Astrocyte (in vitro differentiated cells and primary cell): ENCODE results near the gene LRMDA. TPM values are rescaled to one million over a fixed set of nuclear protein-coding genes. Genes with fewer than 3 reads are reported as not detected.

Experiments
- DNase-seq: peaks from one replicate; pipeline ENCODE4 v3.0.0-alpha.2; 2010; ENCODE audit warnings: low read depth
- FAIRE-seq: peaks from 2 replicates; lab custom pipeline; 2011; peaks lifted over from hg19 to GRCh38; lab: Jason Lieb, UNC
- H2AFZ ChIP-seq: 2 replicates; pipeline ENCODE4 v1.6.0; 2012; ENCODE audit warnings: low read depth, low read length, inconsistent platforms
- H3K27ac ChIP-seq: 2 replicates; pipeline ENCODE4 v1.5.1; 2011; ENCODE audit warnings: low read depth, low read length, inconsistent platforms
- H3K27me3 ChIP-seq: 2 replicates; pipeline ENCODE4 v1.6.0; 2011; ENCODE audit warnings: low read length, inconsistent platforms; ENCODE audit not compliant: insufficient read depth
- H3K36me3 ChIP-seq: 2 replicates; pipeline ENCODE4 v1.5.1; 2011; ENCODE audit warnings: low read length, inconsistent platforms; ENCODE audit not compliant: insufficient read depth
- H3K4me1 ChIP-seq: 2 replicates; pipeline ENCODE4 v1.5.1; 2011; ENCODE audit warnings: low read length, inconsistent platforms; ENCODE audit not compliant: insufficient read depth
- H3K4me2 ChIP-seq: 2 replicates; pipeline ENCODE4 v1.6.0; 2012; ENCODE audit warnings: low read length, inconsistent platforms
- H3K4me3 ChIP-seq: 2 replicates; pipeline ENCODE4 v1.5.1; 2011; ENCODE audit warnings: low read depth, mild to moderate bottlenecking, low read length, inconsistent platforms; ENCODE audit not compliant: insufficient read depth
- H3K79me2 ChIP-seq: 2 replicates; pipeline ENCODE4 v1.6.0; 2012; ENCODE audit warnings: mild to moderate bottlenecking, low read length, inconsistent platforms; ENCODE audit not compliant: insufficient read depth
- H3K9ac ChIP-seq: 2 replicates; pipeline ENCODE4 v1.6.0; 2012; ENCODE audit warnings: mild to moderate bottlenecking, low read length, inconsistent platforms
- H3K9me3 ChIP-seq: 2 replicates; pipeline ENCODE4 v1.5.1; 2012; ENCODE audit warnings: low read depth, mild to moderate bottlenecking, low read length, inconsistent platforms; ENCODE audit not compliant: insufficient read depth
- H4K20me1 ChIP-seq: 2 replicates; pipeline ENCODE4 v1.6.0; 2012; ENCODE audit warnings: low read length, inconsistent platforms; ENCODE audit not compliant: insufficient read depth
- H3K27ac Mint-ChIP-seq: one replicate; pipeline ENCODE4 v1.8.0; 2021; ENCODE audit warnings: mild to moderate bottlenecking, mixed read lengths; ENCODE audit not compliant: unreplicated experiment
- H3K27me3 Mint-ChIP-seq: one replicate; pipeline ENCODE4 v1.8.0; 2021; ENCODE audit warnings: low read depth, mixed read lengths; ENCODE audit not compliant: unreplicated experiment
- H3K36me3 Mint-ChIP-seq: one replicate; pipeline ENCODE4 v1.8.0; 2021; ENCODE audit warnings: low read depth, mixed read lengths; ENCODE audit not compliant: unreplicated experiment
- H3K4me1 Mint-ChIP-seq: one replicate; pipeline ENCODE4 v1.8.0; 2021; ENCODE audit warnings: low read depth, mixed read lengths; ENCODE audit not compliant: unreplicated experiment
- H3K4me3 Mint-ChIP-seq: one replicate; pipeline ENCODE4 v1.8.0; 2021; ENCODE audit warnings: mild to moderate bottlenecking, moderate library complexity, mixed read lengths; ENCODE audit not compliant: unreplicated experiment
- H3K9me3 Mint-ChIP-seq: one replicate; pipeline ENCODE4 v1.8.0; 2021; ENCODE audit warnings: mild to moderate bottlenecking, mixed read lengths; ENCODE audit not compliant: unreplicated experiment
- CTCF ChIP-seq: IDR thresholded peaks from 2 replicates; pipeline ENCODE4 v1.5.1; 2011; ENCODE audit warnings: low read depth, mild to moderate bottlenecking, inconsistent platforms, low read length, moderate library complexity; ENCODE audit not compliant: insufficient read depth
- EZH2 ChIP-seq: IDR thresholded peaks from 2 replicates; pipeline ENCODE4 v1.6.1; 2012; ENCODE audit warnings: mild to moderate bottlenecking, low read length, inconsistent platforms; ENCODE audit not compliant: insufficient read depth
- total RNA-seq: library from RNA; stranded (reverse); gene quantifications from 2 replicates; pipeline ENCODE4 v1.2.1, GENCODE V29; 2021

Gene LRMDA
- total RNA-seq, 1 donor from 2014 or later = 2.7 TPM

- no peak for TF ChIP-seq CTCF
- TF ChIP-seq EZH2 = no peak
- no peaks in the 10 kb centered on the region for H3K27me3 Mint-ChIP-seq
- peaks cover 17% of the 10 kb centered on the region for H3K4me1 Mint-ChIP-seq
- H3K4me3 Mint-ChIP-seq = no peak overlapping the region
- peak overlapping the region; percentile 75 for H2AFZ ChIP-seq
- peaks cover 3% of the 10 kb centered on the region for H3K36me3 Mint-ChIP-seq
- H3K36me3 ChIP-seq = no peaks in the 10 kb centered on the region
- H3K9me3 Mint-ChIP-seq = peaks cover 17% of the 10 kb centered on the region
- H4K20me1 ChIP-seq = no peaks in the 10 kb centered on the region
- no peaks in the 10 kb centered on the region for H3K79me2 ChIP-seq
- H3K4me2 ChIP-seq = peak overlapping the region; percentile 67
- FAIRE-seq (no peak), DNase-seq (no peak)
- no peak overlapping the region for H3K4me3 ChIP-seq
- H3K27ac ChIP-seq = peak overlapping the region; percentile 60
- H3K4me1 ChIP-seq = peaks cover 20% of the 10 kb centered on the region
- H3K9me3 ChIP-seq = no peaks in the 10 kb centered on the region
- H3K27ac Mint-ChIP-seq = peak overlapping the region; percentile 89
- peak overlapping the region; percentile 41 for H3K9ac ChIP-seq
- H3K27me3 ChIP-seq = no peaks in the 10 kb centered on the region
Measured at GRCh38 chr10:76149602-76150138, 718.2 kb downstream of the LRMDA start.

DNA sequence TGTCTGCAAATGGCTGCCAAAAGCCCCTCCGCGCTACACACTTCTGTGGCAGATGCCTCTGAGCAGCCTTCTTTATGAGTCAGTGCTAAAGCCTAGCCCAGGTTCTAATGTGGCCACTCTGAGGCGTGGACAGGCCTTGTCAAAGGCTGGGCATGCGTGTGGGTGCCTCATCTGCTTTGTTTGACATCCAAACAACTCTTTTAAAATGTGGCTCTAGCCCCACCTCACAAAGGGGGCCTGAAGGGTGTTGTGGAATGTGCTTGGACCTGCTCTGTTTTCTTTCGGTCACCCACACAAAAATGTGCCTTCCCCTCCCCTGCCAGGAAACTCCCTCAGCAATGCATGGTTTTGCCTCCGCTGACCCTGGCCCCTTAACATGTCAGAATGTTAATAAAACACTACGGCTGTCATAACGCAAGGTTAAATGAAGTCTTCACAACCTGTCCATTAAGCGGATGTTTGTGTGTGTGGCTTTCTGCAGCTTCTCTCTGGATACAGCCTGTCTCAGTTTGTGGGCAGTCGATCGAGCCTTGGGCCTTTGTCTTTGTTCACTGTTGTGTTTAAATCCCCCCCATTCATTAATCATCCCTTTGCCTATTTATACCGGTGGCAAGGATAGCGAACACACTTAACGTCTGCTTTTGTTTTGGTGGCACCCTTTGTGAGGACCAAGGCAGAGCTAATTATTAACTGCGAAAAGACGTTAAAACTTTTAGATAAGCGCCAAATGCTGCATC is 718.9 kb downstream of the LRMDA start:
- Mint-ChIP-seq H3K27ac (peak overlapping the region; percentile 89), H3K27me3 (no peaks in the 10 kb centered on the region), H3K36me3 (peaks cover 3% of the 10 kb centered on the region), H3K9me3 (peaks cover 17% of the 10 kb centered on the region), H3K4me1 (peaks cover 17% of the 10 kb centered on the region), H3K4me3 (no peak overlapping the region)
- Histone ChIP-seq H3K79me2 (no peaks in the 10 kb centered on the region), H3K4me3 (no peak overlapping the region), H3K36me3 (no peaks in the 10 kb centered on the region), H3K4me1 (peaks cover 20% of the 10 kb centered on the region), H3K4me2 (peak overlapping the region; percentile 67), H4K20me1 (no peaks in the 10 kb centered on the region), H3K9ac (peak overlapping the region; percentile 41), H3K27me3 (no peaks in the 10 kb centered on the region), H2AFZ (peak overlapping the region; percentile 75), H3K9me3 (no peaks in the 10 kb centered on the region), H3K27ac (peak overlapping the region; percentile 60)
- FAIRE-seq (no peak), DNase-seq (peak; percentile 88)
- TF ChIP-seq EZH2 (no peak), CTCF (no peak)

GRCh38 chr10:76150876-76151288 is 719.5 kb downstream of the LRMDA start:
- H3K27ac ChIP-seq = peak overlapping the region; percentile 28
- H3K27me3 ChIP-seq = peaks cover under 1% of the 10 kb centered on the region
- peak overlapping the region; percentile 75 for H2AFZ ChIP-seq
- no peak overlapping the region for H3K4me3 Mint-ChIP-seq
- H4K20me1 ChIP-seq = no peaks in the 10 kb centered on the region
- DNase-seq (no peak), FAIRE-seq (no peak)
- no peak for TF ChIP-seq EZH2
- TF ChIP-seq CTCF = no peak
- peaks cover 17% of the 10 kb centered on the region for H3K9me3 Mint-ChIP-seq
- H3K9me3 ChIP-seq = no peaks in the 10 kb centered on the region
- H3K4me1 Mint-ChIP-seq = peaks cover 17% of the 10 kb centered on the region
- H3K27me3 Mint-ChIP-seq = no peaks in the 10 kb centered on the region
- H3K4me1 ChIP-seq = peaks cover 20% of the 10 kb centered on the region
- peak overlapping the region; percentile 67 for H3K4me2 ChIP-seq
- H3K79me2 ChIP-seq = no peaks in the 10 kb centered on the region
- H3K9ac ChIP-seq = peak overlapping the region; percentile 41
- H3K36me3 ChIP-seq = no peaks in the 10 kb centered on the region
- H3K36me3 Mint-ChIP-seq = peaks cover 3% of the 10 kb centered on the region
- peak overlapping the region; percentile 6 for H3K27ac Mint-ChIP-seq
- H3K4me3 ChIP-seq = no peak overlapping the region
